WERI-Rb-1 (cell line): ENCODE data around the gene CFAP410.

Experiments
- DNase-seq: peaks from one replicate; pipeline ENCODE4 v3.0.0-alpha.2; 2020
- H3K27ac ChIP-seq: fragments of 250-450 bp; sonication (Bioruptor Pico); 2 replicates; pipeline ENCODE4 v1.5.1; 2020; ENCODE audit warnings: mild to moderate bottlenecking, moderate library complexity
- H3K27me3 ChIP-seq: fragments of 250-450 bp; sonication (Bioruptor Pico); 2 replicates; pipeline ENCODE4 v1.5.1; 2021; ENCODE audit warnings: mild to moderate bottlenecking, low read depth, moderate library complexity; ENCODE audit not compliant: insufficient read depth, severe bottlenecking
- H3K36me3 ChIP-seq: fragments of 250-450 bp; sonication (Bioruptor Pico); 2 replicates; pipeline ENCODE4 v1.5.1; 2020; ENCODE audit warnings: mild to moderate bottlenecking, moderate library complexity
- H3K4me3 ChIP-seq: 2 replicates; pipeline ENCODE4 v1.5.1; 2011; ENCODE audit warnings: low read depth, mild to moderate bottlenecking, control low read depth, low read length
- H3K9me3 ChIP-seq: fragments of 250-450 bp; sonication (Bioruptor Pico); 2 replicates; pipeline ENCODE4 v1.5.1; 2021; ENCODE audit warnings: mild to moderate bottlenecking, moderate library complexity; ENCODE audit not compliant: severe bottlenecking
- CTCF ChIP-seq: IDR thresholded peaks from 2 replicates; pipeline ENCODE4 v1.5.1; 2011; ENCODE audit warnings: low read depth, mild to moderate bottlenecking, control low read depth, inconsistent platforms, low read length

The CFAP410 gene

GRCh38 chr21:44320847-44321246, 18.3 kb downstream of the CFAP410 start:
- no peak overlapping the region for H3K27ac ChIP-seq
- TF ChIP-seq CTCF: no peak
- H3K27me3 ChIP-seq: no peaks in the 10 kb centered on the region
- no peak for DNase-seq
- no peak overlapping the region for H3K4me3 ChIP-seq
- H3K36me3 ChIP-seq: peaks cover 88% of the 10 kb centered on the region
- no peaks in the 10 kb centered on the region for H3K9me3 ChIP-seq

DNA sequence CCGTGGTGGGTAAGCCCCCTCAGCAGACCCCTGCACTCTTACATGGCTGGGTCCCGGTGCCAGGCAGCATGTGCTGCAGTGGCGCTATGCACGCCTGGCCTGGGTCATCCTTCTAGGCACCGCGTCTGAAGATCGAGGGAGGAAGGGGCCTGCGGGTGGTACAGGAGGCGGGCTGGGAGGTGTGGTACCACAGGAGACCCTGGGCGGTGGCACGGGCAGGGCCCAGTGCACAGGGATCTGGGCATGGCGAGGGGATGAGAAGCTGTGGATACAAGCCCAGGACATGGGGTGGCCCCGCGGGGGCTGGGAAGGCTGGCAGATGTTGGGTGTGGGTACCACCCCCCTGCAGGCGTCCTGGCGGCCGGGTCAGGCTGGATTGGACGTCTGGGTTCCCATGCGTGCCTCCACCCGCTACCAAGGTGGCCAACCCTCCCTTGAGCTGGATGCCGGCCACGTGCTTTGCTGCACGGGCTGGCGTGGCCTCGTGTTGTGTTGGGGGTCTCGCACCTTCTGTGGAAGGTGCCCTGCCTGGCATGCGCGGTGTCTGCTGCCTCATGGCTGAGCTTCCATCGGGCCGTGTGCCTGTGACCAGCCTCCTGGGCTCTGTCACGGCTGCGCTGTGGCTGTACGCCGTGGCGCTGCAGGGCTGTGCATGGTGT, 19.7 kb downstream of the CFAP410 start:
- peaks cover 88% of the 10 kb centered on the region for H3K36me3 ChIP-seq
- no peak for DNase-seq
- H3K9me3 ChIP-seq: no peaks in the 10 kb centered on the region
- no peak for TF ChIP-seq CTCF
- H3K27ac ChIP-seq: no peak overlapping the region
- H3K27me3 ChIP-seq: no peaks in the 10 kb centered on the region
- no peak overlapping the region for H3K4me3 ChIP-seq

DNA sequence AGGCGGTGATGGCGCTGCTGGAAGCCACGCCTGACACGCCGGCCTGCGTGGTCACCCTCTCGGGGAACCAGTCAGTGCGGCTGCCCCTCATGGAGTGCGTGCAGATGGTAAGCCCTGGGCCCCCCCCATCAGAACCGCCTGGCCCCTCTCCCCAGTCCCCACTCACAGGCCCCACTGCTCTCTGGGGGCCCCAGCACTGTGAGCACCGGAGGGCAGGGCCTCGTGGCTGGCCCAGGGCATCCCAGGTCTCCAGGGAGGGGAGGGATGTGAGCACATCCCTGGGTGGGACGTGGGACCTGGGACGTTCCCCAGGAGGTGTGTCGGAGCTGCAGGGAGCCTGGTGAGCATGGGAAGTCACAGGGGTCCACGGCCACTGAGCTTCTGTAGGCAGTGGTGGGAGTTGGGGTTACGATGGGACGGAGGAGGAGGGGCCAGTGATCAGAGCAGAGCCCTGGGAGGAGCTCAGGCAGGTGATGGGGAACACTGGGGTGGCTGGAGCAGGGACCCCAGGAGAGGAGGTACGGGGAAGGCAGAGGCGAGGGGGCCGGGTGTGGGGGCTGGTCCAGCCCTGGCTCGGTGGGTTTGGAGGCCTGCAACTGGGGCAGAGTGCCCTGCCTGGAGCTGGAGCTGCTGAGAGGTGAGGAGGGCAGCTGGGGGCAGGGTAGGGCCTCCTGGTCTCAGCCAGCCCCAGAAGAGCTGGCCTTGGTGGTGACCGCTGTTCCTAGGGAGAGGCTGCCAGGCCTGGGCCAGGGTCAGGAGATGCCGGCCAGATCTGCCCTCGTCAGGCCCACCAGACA, 20.5 kb downstream of the CFAP410 start:
- DNase-seq: no peak
- Histone ChIP-seq H3K36me3 (peaks cover 84% of the 10 kb centered on the region), H3K4me3 (no peak overlapping the region), H3K27me3 (no peaks in the 10 kb centered on the region), H3K9me3 (no peaks in the 10 kb centered on the region), H3K27ac (no peak overlapping the region)
- no peak for TF ChIP-seq CTCF

GRCh38 chr21:44317871-44318270, 21.3 kb downstream of the CFAP410 start:
- H3K27me3 ChIP-seq: no peaks in the 10 kb centered on the region
- DNase-seq: no peak
- H3K9me3 ChIP-seq: no peaks in the 10 kb centered on the region
- no peak overlapping the region for H3K4me3 ChIP-seq
- peaks cover 84% of the 10 kb centered on the region for H3K36me3 ChIP-seq
- no peak overlapping the region; the same call in 1 of the 2 replicates for H3K27ac ChIP-seq
- TF ChIP-seq CTCF: no peak

GRCh38 chr21:44317241-44317782, 21.9 kb downstream of the CFAP410 start:
- Histone ChIP-seq H3K4me3 (no peak overlapping the region), H3K27me3 (no peaks in the 10 kb centered on the region), H3K36me3 (peaks cover 87% of the 10 kb centered on the region), H3K27ac (no peak overlapping the region; the same call in 1 of the 2 replicates), H3K9me3 (no peaks in the 10 kb centered on the region)
- no peak for DNase-seq
- TF ChIP-seq CTCF: no peak
